Stimulated activated CD8-positive, alpha-beta memory T cell treated with anti-CD3 and anti-CD28 coated beads, Interleukin-12 subunit alpha, Interleukin-12 subunit beta, amount 100 ng/mL, for 4 hours (primary cell): ENCODE results near the gene NPIPB6.
A peak's percentile ranks its signal among the peaks of the same experiment; 100 is the strongest.

Experiments used
- DNase-seq: peaks from one replicate; pipeline ENCODE4 v3.0.0-alpha.2; 2020; ENCODE audit warnings: low read depth

NPIPB6 gene

DNA sequence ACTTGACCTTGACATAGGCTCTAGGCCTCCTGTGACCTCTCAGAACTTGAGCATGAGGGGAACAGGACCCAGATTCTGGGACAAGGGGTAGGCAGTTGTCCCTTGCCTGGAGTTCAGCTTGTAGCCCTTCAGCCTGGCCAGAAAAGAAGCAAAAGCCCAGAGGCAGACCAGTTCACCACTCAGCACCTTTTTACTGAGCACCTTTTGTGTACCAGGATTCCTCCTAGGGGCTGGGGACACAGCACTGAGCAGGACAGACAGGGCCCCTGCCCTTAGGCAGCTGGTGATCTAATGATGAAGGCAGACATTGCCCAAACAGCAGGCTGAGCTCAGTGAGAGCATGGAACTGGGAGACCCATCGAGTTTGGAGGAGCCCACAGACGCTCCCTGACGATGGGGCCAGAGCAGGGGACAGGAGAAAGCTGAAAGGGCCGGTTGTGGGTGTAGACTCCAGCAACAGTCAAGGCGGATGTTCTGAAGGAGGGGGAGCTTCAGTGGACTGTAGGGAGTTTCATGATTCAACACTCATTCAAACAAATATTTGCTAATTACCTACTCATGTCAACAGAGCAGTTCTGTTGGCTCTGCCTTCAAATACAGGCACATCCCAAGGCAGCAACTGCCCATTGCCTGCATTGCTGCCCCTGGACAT, 38.9 kb downstream of the NPIPB6 start:
- no peak for DNase-seq

DNA sequence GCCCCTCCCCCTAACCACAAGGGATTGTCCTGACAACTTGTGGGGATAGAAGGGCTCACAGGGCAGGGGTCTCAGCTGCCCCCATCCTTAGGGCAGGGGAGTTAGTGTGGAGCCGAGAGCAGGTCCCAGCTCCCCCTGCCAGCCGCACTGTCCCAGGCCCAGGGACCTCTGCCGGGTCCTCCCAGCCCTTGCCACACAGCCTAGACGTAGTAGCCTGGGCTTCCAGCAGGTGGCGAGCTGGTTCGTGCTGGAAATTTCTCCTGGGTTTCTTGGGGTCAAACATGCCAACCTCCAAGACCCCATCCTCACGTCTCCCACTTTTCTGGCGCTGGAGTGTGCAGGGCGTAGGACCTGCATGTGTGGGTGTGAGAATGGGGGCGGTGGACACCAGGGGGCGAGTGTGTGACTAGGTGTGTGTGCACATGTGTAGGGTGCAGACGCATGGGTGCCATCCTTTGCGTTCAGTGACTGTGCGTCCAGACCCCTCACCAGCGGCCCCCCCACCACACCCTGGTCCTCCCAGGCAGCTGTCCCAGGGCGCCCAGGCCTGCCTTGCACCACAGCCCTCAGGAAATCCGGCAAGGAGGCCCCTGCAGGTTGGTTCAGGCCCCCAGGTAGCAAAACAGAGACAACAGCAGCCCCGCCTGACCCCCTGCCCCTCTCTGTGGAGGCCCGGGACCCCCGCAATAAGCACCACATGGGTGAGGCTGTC, 41.5 kb downstream of the NPIPB6 start:
- no peak for DNase-seq

- no peak for DNase-seq
Measured at GRCh38 chr16:28320741-28321140, 42.6 kb downstream of the NPIPB6 start.

DNA sequence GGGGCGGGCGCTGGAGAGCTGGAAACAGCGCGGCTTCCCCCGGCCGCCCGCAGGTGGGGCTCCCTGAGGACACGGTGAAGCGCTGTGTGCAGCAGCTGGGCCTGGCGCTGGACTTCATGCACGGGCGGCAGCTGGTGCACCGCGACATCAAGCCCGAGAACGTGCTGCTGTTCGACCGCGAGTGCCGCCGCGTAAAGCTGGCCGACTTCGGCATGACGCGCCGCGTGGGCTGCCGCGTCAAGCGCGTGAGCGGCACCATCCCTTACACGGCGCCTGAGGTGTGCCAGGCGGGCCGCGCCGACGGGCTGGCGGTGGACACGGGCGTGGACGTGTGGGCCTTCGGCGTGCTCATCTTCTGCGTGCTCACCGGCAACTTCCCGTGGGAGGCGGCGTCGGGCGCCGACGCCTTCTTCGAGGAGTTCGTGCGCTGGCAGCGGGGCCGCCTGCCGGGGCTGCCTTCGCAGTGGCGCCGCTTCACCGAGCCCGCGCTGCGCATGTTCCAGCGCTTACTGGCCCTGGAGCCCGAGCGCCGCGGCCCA, 43.2 kb downstream of the NPIPB6 start:
- no peak for DNase-seq

DNA sequence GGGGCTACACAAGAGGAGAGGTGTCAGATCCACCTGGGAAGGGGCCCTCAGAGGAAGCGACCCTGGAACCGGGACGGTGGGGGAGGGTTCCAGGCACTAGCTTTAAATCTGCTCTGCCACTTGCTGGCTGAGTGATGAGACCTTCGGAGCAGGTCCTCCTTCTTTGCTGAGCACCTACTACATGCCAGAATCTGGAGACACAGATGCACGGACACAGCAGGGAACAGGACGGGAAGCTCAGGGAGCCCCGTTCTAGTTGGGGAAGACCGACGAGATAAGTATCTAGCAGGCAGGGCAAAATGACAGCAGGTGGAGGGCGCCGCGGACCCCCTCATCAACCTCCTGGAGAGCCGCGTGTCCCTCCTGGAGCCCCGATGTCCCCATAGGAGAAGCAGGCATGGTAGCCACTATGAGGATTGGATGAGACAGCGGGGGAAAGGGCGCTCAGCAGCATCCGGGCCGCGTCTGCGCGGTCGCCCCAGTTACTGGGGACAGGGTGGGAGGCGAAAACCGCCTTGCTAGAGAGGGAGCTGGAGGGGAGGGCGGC, 43.8 kb downstream of the NPIPB6 start:
- no peak for DNase-seq

- no peak for DNase-seq
Measured at GRCh38 chr16:28318042-28318744, 45.1 kb downstream of the NPIPB6 start.

- DNase-seq, result peak; percentile 60
Measured at GRCh38 chr16:28317040-28317880, 46.0 kb downstream of the NPIPB6 start.

DNA sequence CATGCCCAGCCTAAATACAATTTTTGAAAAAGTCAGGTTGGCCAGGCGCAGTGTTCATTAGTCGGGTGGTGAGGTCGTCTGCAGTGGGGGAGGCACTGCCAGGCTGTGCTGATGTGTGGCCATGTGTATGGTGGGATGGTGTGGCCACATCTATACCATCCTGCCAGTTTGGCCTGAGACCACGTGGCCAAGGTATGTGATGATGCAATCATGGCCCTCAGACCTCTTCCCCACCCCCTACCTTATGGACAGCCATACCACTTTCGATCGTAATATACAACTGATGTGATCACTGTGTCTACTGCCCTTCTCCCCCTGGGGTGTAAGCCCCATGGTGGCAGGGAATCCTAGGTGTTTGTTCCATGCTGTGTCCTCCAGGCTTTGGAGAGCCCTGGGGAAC, 47.3 kb downstream of the NPIPB6 start:
- DNase-seq, result no peak

GRCh38 chr16:28313587-28313986, 49.7 kb downstream of the NPIPB6 start:
- DNase-seq, result no peak

DNA sequence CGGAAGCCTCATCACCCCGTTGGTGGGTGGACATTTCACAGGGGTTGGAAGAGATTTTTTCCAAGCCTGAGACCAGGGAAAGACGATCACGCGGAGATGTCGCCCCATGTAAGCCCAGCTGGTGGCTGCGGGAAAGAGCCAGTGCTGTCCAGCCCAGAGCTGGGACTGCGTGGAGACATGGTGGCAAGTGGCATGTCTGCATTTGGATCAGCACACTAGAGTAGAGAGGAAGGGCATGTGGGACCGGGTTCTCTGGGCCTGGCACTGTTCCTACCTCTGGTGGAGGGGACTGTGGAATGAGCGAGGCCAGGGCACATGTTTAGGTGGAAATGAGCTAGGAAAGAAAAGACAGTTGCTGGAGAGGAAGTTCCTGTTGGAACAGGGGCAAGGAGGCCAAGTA, 51.0 kb downstream of the NPIPB6 start:
- DNase-seq, result no peak

GRCh38 chr16:28311913-28312312, 51.4 kb downstream of the NPIPB6 start:
- peak; percentile 45 for DNase-seq

DNA sequence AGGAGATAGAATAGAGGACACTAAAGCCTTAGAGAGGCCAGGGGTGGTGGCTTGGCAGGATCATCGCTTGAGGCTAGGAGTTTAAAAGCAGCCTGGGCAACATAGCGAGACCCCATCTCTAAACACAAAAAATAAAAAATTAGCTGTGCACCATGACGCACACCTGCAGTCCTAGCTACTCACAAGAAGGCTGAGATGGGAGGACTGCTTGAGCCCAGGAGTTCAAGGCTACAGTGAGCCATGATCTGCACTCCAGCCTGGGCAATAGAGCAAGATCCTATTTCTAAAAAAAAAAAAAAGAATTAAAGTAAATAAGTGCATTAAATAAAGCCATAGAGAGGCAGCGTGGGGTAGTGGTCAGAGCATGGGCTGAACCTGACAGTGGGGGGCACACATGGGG, 51.9 kb downstream of the NPIPB6 start:
- DNase-seq, result no peak

DNA sequence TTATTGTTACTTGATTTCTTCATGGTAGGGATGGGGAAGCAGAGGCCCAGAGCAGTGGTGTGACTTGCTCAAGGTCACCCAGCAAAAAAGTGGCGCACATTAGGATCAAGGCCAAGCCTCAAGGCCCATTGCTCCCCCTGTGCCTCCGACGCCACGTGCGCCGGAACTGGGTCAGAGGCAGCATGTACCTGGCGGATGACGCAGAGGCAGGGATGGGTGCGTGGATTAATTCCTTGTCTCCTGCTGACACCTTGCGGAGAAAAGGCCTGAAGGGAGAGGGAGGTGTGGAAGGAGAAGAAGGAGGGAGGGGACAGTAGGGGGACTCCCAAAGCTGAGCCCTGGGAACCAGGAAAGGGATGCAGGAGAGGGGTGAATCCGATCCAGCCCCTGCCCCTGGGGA, 52.5 kb downstream of the NPIPB6 start:
- DNase-seq, result no peak

DNA sequence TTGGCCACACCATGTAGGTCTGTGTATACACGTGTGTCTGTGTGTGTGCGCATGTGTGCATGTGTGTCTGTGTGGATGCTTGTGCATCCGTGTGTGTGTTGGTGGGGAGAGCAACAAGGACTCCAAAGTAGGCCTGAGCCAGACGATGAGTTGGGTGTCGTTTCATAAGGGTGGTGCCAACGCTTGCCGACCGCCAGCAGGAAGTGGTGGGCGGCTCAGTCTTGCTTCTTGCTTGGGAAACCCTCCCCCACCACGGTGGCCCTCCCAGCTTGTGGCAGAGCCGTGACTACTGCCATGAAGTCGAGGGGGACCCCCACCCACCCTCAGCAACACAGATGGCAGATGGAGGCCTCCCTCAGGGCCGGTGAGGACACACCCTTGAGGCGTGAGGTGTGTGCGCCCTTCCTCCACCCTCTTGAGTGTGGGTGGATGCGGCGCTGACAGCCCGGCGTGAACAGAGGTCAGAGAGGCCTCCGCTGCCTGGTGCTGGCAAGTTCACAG, 53.4 kb downstream of the NPIPB6 start:
- peak; percentile 88 for DNase-seq

DNA sequence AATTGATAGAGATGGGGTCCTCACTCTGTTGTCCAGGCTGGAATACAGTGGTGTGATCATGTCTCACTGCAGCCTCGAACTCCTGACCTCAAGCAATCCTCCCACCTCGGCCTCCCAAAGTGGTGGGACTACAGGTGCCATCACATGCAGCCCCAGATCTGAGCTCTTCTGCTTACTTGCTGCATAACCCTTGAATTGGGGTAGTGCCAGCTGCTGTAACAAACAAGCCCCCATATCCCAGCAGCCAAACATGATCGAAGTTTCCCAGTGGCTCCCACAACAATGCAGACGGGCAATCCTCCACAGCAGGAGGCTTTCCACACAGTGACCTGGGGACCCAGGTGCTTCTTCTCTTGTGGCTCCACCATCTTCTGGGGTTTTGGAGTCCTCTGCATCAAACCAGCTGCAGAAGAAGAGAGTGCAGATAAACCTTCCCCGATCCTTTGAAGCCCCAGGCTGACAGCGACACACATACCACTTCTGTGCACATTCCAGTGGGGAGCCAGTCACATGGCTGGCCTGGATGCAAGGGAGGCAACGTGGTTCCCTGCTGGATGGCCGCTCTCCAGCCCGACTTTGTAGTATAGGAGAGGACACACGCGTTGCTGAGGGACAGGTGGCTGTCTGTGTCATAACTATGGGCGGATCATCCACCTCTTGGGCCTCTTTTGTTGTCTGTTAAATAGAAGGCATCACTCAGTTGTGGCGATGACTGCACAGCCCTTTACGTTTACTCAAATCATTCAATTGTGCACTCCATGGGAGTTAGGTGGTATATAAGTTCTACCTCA, 54.3 kb downstream of the NPIPB6 start:
- DNase-seq, result no peak

GRCh38 chr16:28307936-28308335, 55.4 kb downstream of the NPIPB6 start:
- no peak for DNase-seq

- DNase-seq, result no peak
Measured at GRCh38 chr16:28304214-28304613, 59.1 kb downstream of the NPIPB6 start.

DNA sequence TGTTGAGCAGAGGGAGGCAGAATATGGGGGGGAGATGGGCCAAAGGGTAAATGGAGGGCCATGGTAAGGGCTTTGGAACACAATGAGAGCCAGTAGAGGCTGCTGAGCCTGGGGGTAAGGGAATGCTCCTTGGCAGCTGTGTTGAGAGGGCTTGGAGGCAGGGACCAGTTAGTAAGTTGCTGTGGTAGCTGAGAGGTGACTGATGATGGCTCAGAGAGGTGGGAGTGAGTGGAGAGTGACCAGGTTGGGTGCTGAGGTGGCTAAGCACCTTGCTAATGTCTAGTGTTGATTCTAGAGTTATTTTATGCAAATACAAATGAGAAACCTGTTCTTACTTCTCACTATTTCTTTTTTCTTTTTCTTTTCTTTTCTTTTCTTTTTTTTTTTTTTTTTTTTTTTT, 60.2 kb downstream of the NPIPB6 start:
- no peak for DNase-seq

DNA sequence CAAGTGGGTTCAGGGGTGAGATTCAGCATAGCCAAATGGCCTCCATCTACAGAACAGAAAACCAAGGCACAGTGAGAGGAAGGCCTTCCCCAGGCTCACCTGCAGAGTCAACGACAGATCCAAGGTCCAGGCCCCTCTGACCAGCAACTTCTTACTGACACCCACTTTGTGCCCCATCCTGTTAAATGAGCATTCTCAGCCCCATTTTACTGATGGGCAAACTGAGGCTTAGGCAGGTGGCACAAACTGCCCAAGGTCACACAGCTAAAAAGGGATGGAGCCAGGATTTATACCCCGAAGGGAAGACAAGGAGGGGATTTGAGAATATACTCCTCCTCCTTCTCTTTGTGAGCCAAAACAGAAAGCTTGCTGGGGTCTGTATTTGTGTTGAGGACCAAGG, 61.7 kb downstream of the NPIPB6 start:
- no peak for DNase-seq

DNA sequence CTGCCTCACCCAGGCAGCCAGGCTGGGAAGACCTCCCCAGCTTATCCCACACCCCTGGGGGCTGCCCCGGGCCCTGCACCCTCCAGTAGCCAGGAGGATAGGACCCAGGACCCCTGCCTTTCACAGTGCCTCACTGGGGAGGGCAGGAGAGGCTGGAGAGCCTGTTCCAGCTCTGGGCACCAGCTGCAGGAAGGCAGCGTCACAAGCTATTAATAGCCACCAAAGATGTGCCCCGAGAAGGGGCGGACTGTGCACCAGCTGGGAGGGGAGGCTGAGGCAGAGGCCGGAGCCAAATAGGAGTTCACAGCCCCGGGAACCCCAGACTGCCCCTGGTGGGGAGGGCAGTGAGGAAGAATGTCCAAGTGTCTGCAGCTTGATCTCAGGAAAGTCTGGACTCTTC, 62.2 kb downstream of the NPIPB6 start:
- DNase-seq, result no peak

GRCh38 chr16:28300327-28300726, 63.0 kb downstream of the NPIPB6 start:
- DNase-seq, result no peak
